ENCODE results near the gene NUP93. TPM values are rescaled to one million over a fixed set of nuclear protein-coding genes. Genes with fewer than 3 reads are reported as not detected.

NUP93 gene
- total and polyA plus RNA-seq, 2 donors (not counting 3 experiments of a cell fraction or from before 2014, with no cell fraction given), result 62.3 to 124 TPM

DNA sequence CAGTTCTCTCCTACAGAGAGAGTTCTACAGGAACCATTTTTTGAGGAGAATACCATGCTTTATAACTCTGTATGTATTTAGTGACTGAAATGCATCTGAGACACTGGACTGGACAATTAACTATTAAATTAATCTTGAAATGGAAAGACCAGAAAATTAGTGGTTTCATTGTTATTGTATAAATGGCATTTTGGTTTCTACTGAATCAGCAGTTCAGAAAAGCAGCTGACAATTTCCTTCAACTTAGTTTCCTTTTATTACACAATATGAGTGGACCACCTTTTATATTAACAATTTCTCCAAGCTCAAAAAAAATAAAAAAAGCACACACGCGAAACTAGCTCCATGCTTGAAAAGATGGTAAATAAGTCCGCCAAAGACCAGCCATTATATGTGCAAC lies 69.0 kb downstream of the NUP93 start:
- Histone ChIP-seq H3K9me3 (replicated peaks; ENCODE audit: control insufficient read depth, insufficient read depth, low read length) (no peaks in the 10 kb centered on the region), H3K4me2 (ENCODE audit: insufficient read depth, low read length) (no peak overlapping the region), H3K27me3 (ENCODE audit: control insufficient read depth in 2 of 2, insufficient read depth in 2 of 2, low read length in 2 of 2) (no peaks in the 10 kb centered on the region), H3K4me1 (ENCODE audit: control insufficient read depth, extremely low read depth, insufficient read depth, low read length) (peaks cover 5% of the 10 kb centered on the region), H3K27ac (ENCODE audit: insufficient read depth, low read depth, low read length) (no peak overlapping the region), H2AFZ (ENCODE audit: low read depth, low read length) (no peak overlapping the region), H3K9me1 (replicated peaks; ENCODE audit: control insufficient read depth, extremely low read depth, insufficient read depth, low read length) (no peaks in the 10 kb centered on the region), H4K20me1 (replicated peaks; ENCODE audit: control insufficient read depth, extremely low read depth, insufficient read depth, low read length) (no peaks in the 10 kb centered on the region), H3K9ac (replicated peaks; ENCODE audit: extremely low read depth, insufficient read depth, low read length) (no peak overlapping the region), H3K36me3 (ENCODE audit: control insufficient read depth in 2 of 2, extremely low read depth in 1 of 2, insufficient read depth in 2 of 2, low read length in 2 of 2) (no peaks in the 10 kb centered on the region), H3K79me2 (ENCODE audit: control insufficient read depth, insufficient read depth, low read length) (peaks cover 6% of the 10 kb centered on the region), H3K4me3 (replicated peaks in 1 of 3; ENCODE audit: insufficient read depth in 1 of 3, low read depth in 1 of 3, low read length in 3 of 3) (no peak overlapping the region)
- intact Hi-C loops (cut with micrococcal nuclease), result no loop called here
- no TSS peak for BruUV-seq (replicated peaks)
- ChIA-PET POLR2A (no interaction called here), CTCF (interaction anchor here (1.1 to 9.9 kb wide), 3 partner anchors 9 to 119 kb away, joined by 3 to 231 read pairs (median 5); no protein-coding TSS in a partner anchor)
- no peak for DNase-seq (ENCODE audit: low read depth, low spot score)
- TF ChIP-seq GATA2 (IDR thresholded peaks at IDR 0.05; ENCODE audit: insufficient read depth, insufficient read length, low read depth, low read length) (no peak), MYC (IDR thresholded peaks at IDR 0.05; ENCODE audit: low read depth, low read length) (no peak), CTCF (IDR thresholded peaks at IDR 0.05; ENCODE audit: extremely low read depth in 1 of 2, insufficient read depth in 1 of 2, low read depth in 1 of 2, low read length in 2 of 2) (no peak), EZH2 (IDR thresholded peaks at IDR 0.05; ENCODE audit: borderline replicate concordance, low read depth, low read length, severe bottlenecking) (no peak), JUN (IDR thresholded peaks at IDR 0.05; ENCODE audit: borderline replicate concordance, insufficient read depth, insufficient read length, low read depth) (no peak), FOS (IDR thresholded peaks at IDR 0.05; ENCODE audit: borderline replicate concordance, insufficient read depth, low read length) (no peak), POLR2A (IDR thresholded peaks at IDR 0.05; ENCODE audit: low read depth, low read length) (no peak), POLR2AphosphoS5 (IDR thresholded peaks at IDR 0.05; ENCODE audit: insufficient read depth, low read depth, low read length) (no peak), MAX (IDR thresholded peaks at IDR 0.05; ENCODE audit: insufficient read depth, insufficient read length) (no peak)
- FAIRE-seq, result no peak
- dilution Hi-C loops (cut with MboI; ENCODE audit: extremely low pct_ligation_motif_present, low sequenced_read_pairs), result no loop called here
